Retinal pigment epithelial cell (primary cell): ENCODE data around the gene EPC2.

Source experiments
- DNase-seq: peaks from one replicate; pipeline ENCODE4 v3.0.0-alpha.2; 2010; ENCODE audit warnings: low read depth
- H3K4me3 ChIP-seq: 2 replicates; pipeline ENCODE4 v1.5.1; 2011; ENCODE audit warnings: mild to moderate bottlenecking, low read length, control low read depth, moderate library complexity
- CTCF ChIP-seq: conservative IDR thresholded peaks from 2 replicates; pipeline ENCODE4 v1.5.1; 2011; ENCODE audit warnings: low read depth, low read length, control low read depth, inconsistent platforms

Gene EPC2

GRCh38 chr2:148643998-148644882 is at the start of gene EPC2:
Gene EPC2 (plus strand): TSS chr2:148644751. CDS start chr2:148645018, 267 bp downstream.
- peak within 1 kb of the TSS; percentile 93 for H3K4me3 ChIP-seq
- DNase-seq = peak; percentile 48
- TF ChIP-seq CTCF = no peak

- DNase-seq = no peak
- H3K4me3 ChIP-seq = no peak overlapping the region
- no peak for TF ChIP-seq CTCF
Observed at GRCh38 chr2:148596018-148596417, 48.5 kb upstream of the EPC2 start.

GRCh38 chr2:148599109-148599991 is 45.2 kb upstream of the EPC2 start:
- no peak overlapping the region for H3K4me3 ChIP-seq
- no peak for DNase-seq
- no peak for TF ChIP-seq CTCF

- no peak for TF ChIP-seq CTCF
- no peak overlapping the region for H3K4me3 ChIP-seq
- no peak for DNase-seq
Observed at GRCh38 chr2:148602885-148603561, 41.5 kb upstream of the EPC2 start.

- no peak for TF ChIP-seq CTCF
- DNase-seq = no peak
- H3K4me3 ChIP-seq = no peak overlapping the region
Observed at GRCh38 chr2:148603562-148603920, 41.0 kb upstream of the EPC2 start.

- no peak for TF ChIP-seq CTCF
- no peak overlapping the region for H3K4me3 ChIP-seq
- no peak for DNase-seq
Observed at GRCh38 chr2:148604927-148605326, 39.6 kb upstream of the EPC2 start.
